Inferior parietal cortex (tissue), 1 donor: Measurements from ENCODE around the gene ICAM1.
A peak's percentile ranks its signal among the peaks of the same experiment; 100 is the strongest.
"Not testable (repeated sequence)": the region's sequence is repeated elsewhere in the genome, so short reads cannot be mapped to it uniquely, and the experiment has no call there.

Experiments used
- DNase-seq: peaks from one replicate; pipeline ENCODE4 v3.0.0-alpha.2; 2016; ENCODE audit errors: extremely low spot score

ICAM1 gene

DNA sequence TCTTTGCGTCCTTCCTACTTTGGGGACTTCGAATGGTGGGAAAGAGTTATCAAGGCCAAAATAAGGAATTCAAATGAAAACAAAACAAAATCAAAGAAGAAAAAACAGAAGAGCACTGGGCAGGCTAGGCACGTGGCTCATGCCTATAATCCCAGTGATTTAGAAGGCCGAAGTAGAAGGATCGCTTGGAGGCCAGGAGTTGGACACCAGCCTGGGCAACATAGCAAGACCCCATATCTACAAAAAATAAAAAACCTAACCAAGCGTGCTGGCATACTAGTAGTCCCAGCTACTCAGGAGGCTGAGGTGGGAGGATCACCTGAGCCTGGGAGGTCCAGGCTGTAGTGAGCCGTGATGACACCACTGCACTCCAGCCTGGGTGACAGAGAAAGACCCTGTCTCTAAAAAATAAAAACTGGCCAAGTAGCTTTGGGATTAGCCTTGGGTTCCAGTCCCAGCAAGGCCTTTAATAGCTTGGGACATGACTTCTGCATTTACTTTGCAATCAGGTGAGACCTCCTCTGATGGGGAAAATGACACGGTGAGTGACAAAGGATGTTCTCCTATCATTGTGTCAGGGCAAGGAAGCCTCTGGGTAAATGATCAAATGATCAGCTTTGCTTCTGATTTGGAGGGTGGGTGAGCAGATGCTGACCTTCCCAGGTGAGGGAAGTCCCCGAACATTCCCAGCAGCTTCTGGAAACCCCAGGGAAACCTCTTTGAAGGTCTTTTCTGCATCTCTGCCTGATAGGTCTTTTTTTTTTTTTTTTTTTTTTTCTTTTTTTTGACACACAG, 7.1 kb downstream of the ICAM1 start:
- no peak for DNase-seq

GRCh38 chr19:10278935-10279334, 8.0 kb downstream of the ICAM1 start:
- DNase-seq: no peak

- no peak for DNase-seq
Measured at GRCh38 chr19:10279737-10280442, 9.0 kb downstream of the ICAM1 start.

DNA sequence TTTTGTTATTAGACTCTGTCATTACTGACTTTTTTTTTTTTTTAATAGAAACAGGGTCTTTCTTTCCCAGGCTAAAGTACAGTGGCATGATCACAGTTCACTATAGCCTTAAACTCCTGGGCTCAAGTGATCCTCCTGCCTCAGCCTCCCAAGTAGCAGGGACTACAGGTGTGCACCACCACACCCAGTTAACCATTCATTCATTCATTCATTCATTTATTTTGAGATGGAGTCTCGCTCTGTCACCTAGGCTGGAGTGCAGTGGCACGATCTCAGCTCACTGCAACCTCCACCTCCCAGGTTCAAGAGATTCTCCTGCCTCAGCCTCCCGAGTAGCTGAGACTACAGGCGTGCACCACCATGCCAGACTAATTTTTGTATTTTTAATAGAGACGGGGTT, 11.1 kb downstream of the ICAM1 start:
- not testable (repeated sequence) for DNase-seq

- DNase-seq: no peak
Measured at GRCh38 chr19:10283301-10284064, 12.6 kb downstream of the ICAM1 start.

GRCh38 chr19:10284065-10284959, 13.4 kb downstream of the ICAM1 start:
- DNase-seq: no peak

DNA sequence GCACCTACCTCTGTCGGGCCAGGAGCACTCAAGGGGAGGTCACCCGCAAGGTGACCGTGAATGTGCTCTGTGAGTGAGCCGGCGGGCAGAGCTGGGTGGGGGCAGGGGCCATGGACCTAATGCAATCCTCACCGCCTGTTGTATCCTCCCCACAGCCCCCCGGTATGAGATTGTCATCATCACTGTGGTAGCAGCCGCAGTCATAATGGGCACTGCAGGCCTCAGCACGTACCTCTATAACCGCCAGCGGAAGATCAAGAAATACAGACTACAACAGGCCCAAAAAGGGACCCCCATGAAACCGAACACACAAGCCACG, 14.0 kb downstream of the ICAM1 start:
- DNase-seq: no peak

- DNase-seq: no peak
Measured at GRCh38 chr19:10285393-10285792, 14.5 kb downstream of the ICAM1 start.

- no peak for DNase-seq
Measured at GRCh38 chr19:10286803-10287737, 16.1 kb downstream of the ICAM1 start, which contains the start of gene ICAM4. Gene ICAM4, plus strand, starts transcription at chr19:10286955. Its CDS starts 58 bp downstream, at chr19:10287013.

- no peak for DNase-seq
Measured at GRCh38 chr19:10288662-10289166, 17.8 kb downstream of the ICAM1 start.

DNA sequence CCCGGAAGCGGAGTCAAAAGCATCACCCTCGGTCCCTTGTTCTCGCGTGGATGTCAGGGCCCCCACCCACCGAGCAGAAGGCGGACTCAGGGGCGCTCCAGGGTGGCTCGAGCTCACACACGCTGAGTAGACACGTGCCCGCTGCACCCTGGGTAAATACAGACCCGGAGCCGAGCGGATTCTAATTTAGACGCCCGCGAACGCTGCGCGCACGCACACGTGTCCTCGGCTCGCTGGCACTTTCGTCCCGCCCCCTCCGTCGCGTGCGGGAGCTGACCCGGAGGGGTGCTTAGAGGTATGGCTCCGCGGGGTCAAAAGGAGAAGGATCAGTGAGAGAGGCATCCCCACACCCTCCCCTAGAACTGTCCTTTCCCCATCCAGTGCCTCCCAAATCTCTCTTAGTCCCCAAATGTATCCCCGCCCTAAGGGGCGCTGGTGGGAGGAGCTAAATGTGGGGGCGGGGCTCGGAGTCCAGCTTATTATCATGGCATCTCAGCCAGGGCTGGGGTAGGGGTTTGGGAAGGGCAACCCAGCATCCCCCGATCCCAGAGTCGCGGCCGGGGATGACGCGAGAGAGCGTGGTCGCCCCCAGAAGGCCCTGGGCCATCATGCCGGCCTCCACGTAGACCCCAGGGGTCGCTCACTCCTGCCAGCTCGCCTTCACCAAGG, 18.4 kb downstream of the ICAM1 start:
- DNase-seq: peak; percentile 49

GRCh38 chr19:10289836-10290356, 19.0 kb downstream of the ICAM1 start, which contains the start of gene ICAM5:
Gene ICAM5, plus strand, starts transcription at chr19:10289952. Its CDS starts 92 bp downstream, at chr19:10290044.
- no peak for DNase-seq

DNA sequence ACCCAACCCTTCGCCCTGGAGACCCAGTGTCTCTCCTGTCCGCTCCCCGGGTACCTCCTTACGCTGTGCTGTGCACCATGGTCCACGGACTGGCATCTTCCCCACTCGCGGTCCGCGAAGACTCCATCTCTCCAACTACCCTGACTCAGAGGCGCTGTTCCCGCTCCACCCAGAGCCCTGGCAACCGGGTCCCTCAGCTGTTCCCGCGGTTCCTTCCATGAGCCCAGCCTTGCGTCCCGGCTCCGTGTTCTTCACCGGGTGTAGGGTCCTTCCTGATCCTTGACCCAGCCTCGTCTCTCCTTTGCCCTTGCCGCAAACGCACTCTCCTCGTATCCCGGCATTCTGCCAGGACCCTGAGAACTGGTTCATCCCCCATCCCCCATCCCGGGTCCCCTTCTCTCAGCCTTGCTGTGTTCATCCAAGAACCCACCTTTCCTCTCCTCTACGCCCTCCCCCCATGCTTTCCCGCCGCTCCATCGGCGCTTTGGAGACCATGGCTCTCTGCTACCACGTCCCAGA, 19.5 kb downstream of the ICAM1 start:
- DNase-seq: no peak

GRCh38 chr19:10290876-10291553, 20.1 kb downstream of the ICAM1 start:
- DNase-seq: no peak

- DNase-seq: no peak
Measured at GRCh38 chr19:10291554-10292205, 20.8 kb downstream of the ICAM1 start.

DNA sequence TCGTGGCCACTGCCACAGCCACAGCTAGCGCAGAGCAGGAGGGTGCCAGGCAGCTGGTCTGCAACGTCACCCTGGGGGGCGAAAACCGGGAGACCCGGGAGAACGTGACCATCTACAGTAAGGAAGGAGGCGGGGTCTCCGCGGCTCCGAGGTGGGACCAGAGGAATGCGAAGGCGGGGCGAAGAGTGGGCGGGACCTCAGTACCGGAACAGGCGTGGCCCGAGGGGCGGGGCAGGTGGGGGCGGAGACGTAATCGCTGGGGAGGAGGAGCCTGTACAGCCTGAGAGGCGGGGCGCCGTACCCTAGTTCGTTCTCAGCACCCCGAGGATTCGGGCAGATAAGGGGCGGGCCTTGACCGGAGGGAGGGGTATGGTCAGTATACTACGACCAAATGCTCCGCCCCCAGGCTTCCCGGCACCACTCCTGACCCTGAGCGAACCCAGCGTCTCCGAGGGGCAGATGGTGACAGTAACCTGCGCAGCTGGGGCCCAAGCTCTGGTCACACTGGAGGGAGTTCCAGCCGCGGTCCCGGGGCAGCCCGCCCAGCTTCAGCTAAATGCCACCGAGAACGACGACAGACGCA, 21.4 kb downstream of the ICAM1 start:
- no peak for DNase-seq
